ENCODE results near the gene FAT2.
A peak's percentile ranks its signal among the peaks of the same experiment; 100 is the strongest.

Gene FAT2

DNA sequence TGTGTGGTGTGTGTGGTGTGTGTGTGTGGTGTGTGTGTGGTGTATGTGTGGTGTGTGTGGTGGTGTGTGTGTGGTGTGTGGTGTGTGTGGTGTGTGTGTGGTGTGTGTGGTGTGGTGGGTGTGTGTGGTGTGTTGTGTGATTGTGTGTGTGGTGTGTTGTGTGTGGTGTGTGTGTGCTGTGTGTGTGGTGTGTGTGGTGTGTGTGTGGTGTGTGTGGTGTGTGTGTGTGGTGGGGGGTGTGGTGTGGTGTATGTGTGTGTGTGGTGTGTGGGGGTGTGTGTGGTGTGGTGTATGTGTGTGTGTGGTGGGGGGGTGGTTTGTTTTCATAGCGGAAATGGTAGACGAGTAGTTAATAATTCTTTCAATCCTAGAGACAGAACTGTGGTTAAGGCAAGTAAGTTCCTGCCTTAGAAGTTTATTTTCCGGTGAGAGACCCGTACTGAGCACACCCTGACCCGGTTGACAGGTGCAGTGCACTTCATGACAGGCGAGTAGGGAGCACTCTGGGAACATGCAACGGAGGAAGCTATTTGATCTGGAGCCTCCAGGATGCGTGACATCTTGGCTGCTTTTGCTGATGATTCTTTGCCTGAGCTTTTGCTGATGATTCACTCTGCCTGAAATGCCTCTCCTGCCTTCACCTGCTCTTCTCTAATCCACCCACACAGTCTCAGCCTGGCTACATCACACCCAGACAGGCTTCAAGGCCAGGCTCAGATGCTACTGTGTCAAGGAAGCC, 21.7 kb upstream of the FAT2 start:
- H3K4me1 ChIP-seq (ENCODE audit: low read length) = peaks cover 23% of the 10 kb centered on the region
- no peak overlapping the region for H3K9ac ChIP-seq (ENCODE audit: low read length)
- no peak overlapping the region for H3K4me3 ChIP-seq (ENCODE audit: low read length)
- no peaks in the 10 kb centered on the region for H3K79me2 ChIP-seq (ENCODE audit: low read length)
- H3K27ac ChIP-seq (ENCODE audit: low read length) = no peak overlapping the region
- TF ChIP-seq EZH2phosphoT487 (IDR thresholded peaks at IDR 0.05; ENCODE audit: low read depth) = no peak
- TF ChIP-seq, protein P1, sequence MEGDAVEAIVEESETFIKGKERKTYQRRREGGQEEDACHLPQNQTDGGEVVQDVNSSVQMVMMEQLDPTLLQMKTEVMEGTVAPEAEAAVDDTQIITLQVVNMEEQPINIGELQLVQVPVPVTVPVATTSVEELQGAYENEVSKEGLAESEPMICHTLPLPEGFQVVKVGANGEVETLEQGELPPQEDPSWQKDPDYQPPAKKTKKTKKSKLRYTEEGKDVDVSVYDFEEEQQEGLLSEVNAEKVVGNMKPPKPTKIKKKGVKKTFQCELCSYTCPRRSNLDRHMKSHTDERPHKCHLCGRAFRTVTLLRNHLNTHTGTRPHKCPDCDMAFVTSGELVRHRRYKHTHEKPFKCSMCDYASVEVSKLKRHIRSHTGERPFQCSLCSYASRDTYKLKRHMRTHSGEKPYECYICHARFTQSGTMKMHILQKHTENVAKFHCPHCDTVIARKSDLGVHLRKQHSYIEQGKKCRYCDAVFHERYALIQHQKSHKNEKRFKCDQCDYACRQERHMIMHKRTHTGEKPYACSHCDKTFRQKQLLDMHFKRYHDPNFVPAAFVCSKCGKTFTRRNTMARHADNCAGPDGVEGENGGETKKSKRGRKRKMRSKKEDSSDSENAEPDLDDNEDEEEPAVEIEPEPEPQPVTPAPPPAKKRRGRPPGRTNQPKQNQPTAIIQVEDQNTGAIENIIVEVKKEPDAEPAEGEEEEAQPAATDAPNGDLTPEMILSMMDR (IDR thresholded peaks at IDR 0.05; ENCODE audit: low read depth, low read length) = no peak
- no peaks in the 10 kb centered on the region for H3K36me3 ChIP-seq (replicated peaks; ENCODE audit: low read depth, low read length)
- H4K20me1 ChIP-seq (ENCODE audit: insufficient read depth, low read length) = no peaks in the 10 kb centered on the region
- no peaks in the 10 kb centered on the region for H3K9me3 ChIP-seq (ENCODE audit: insufficient read depth, low read length)
- H2AFZ ChIP-seq (ENCODE audit: low read depth, low read length) = peak overlapping the region; percentile 53; the same call in 1 of the 2 replicates
- peak overlapping the region; percentile 48 for H3K4me2 ChIP-seq (ENCODE audit: low read length)
- no peaks in the 10 kb centered on the region for H3K27me3 ChIP-seq (ENCODE audit: low read depth, low read length)

DNA sequence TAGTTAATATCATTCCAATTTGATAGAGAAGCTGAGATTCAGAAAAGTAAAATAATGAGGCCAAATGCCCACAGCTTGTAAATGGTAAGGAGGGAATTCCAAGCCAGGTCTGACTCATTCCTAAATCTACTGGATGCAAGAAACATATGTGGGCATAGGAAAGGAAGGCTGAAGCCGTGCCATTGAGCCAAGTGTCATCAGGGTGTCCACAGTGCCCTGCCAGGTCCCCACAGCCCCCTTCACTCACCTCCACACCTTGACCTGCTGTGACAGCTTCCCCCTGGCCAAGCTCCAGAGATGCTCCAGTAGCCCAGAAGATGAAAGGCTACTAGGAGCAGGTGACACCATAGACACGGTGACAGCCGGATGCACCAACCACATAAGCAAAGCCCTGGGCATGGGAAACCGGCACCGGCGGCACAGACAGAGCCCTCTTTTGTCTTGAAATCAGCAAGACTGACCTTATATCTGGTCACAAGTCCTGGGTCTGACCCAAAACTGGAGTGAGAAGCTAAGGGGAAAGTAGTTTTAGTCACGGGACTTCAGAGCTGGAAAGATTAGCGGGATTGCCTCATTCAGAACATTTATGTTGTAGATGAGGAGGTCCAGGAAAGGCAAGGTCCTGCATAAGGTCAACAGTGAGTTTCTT, 20.1 kb upstream of the FAT2 start:
- H2AFZ ChIP-seq (ENCODE audit: low read depth, low read length) = peak overlapping the region; percentile 86
- peak overlapping the region; percentile 48; the same call in 1 of the 2 replicates for H3K4me2 ChIP-seq (ENCODE audit: low read length)
- no peak overlapping the region for H3K9ac ChIP-seq (ENCODE audit: low read length)
- H3K4me3 ChIP-seq (ENCODE audit: low read length) = no peak overlapping the region
- peaks cover 23% of the 10 kb centered on the region for H3K4me1 ChIP-seq (ENCODE audit: low read length)
- H3K36me3 ChIP-seq (replicated peaks; ENCODE audit: low read depth, low read length) = no peaks in the 10 kb centered on the region
- H3K27me3 ChIP-seq (ENCODE audit: low read depth, low read length) = no peaks in the 10 kb centered on the region; the same call in 1 of the 2 replicates
- TF ChIP-seq, protein P1 (IDR thresholded peaks at IDR 0.05; ENCODE audit: low read depth, low read length) = no peak
- no peak for TF ChIP-seq EZH2phosphoT487 (IDR thresholded peaks at IDR 0.05; ENCODE audit: low read depth)
- H4K20me1 ChIP-seq (ENCODE audit: insufficient read depth, low read length) = no peaks in the 10 kb centered on the region
- H3K27ac ChIP-seq (ENCODE audit: low read length) = no peak overlapping the region
- no peaks in the 10 kb centered on the region for H3K79me2 ChIP-seq (ENCODE audit: low read length)
- no peaks in the 10 kb centered on the region for H3K9me3 ChIP-seq (ENCODE audit: insufficient read depth, low read length)

DNA sequence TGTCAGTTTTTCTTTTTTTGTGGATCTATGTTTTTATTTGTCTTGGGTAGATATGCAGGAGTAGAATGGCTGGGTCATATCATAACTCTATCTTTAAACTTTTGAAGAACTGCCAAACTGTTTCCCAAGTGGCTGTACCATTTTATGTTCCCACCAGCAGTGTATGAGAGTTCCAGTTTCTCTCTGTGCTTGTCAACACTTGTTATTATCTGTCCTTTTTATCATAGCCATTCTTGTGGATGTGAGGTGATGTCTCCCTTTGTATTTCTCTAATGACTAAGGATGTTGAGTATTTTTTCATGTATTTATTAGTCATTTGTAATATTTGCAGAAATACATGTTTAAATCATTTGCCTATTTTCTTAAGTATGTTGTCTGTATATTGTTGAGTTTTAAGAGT, 17.4 kb upstream of the FAT2 start:
- Histone ChIP-seq H3K27me3 (ENCODE audit: low read depth, low read length) (peaks cover 16% of the 10 kb centered on the region; the same call in 1 of the 2 replicates), H3K27ac (ENCODE audit: low read length) (no peak overlapping the region), H3K9me3 (ENCODE audit: insufficient read depth, low read length) (no peaks in the 10 kb centered on the region)

DNA sequence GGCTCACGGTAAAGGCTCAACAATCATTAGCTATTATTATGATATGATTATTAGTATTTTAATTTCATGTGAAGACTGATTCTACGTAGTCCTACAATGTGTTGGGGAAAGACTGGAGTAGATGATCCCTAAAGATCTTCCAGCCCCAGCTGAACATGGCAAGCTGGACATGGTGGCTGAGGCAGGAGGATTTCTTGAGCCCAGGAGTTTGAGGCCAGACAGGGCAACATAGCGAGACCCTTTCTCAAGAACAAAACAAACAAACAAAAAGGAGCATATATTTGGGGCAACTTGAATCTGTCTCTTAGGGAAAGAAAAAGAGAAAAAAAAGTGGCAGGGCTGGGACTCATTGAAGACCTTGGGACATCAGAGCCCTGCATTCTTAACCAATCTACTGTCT, 16.2 kb upstream of the FAT2 start:
- no peak overlapping the region for H2AFZ ChIP-seq (ENCODE audit: low read depth, low read length)
- H3K4me2 ChIP-seq (ENCODE audit: low read length) = no peak overlapping the region
- no peaks in the 10 kb centered on the region for H3K9me3 ChIP-seq (ENCODE audit: insufficient read depth, low read length)
- H3K27me3 ChIP-seq (ENCODE audit: low read depth, low read length) = peaks cover 19% of the 10 kb centered on the region; the same call in 1 of the 2 replicates
- no peak for TF ChIP-seq EZH2phosphoT487 (IDR thresholded peaks at IDR 0.05; ENCODE audit: low read depth)
- TF ChIP-seq, protein P1 (IDR thresholded peaks at IDR 0.05; ENCODE audit: low read depth, low read length) = no peak
- peaks cover 12% of the 10 kb centered on the region for H3K4me1 ChIP-seq (ENCODE audit: low read length)
- H3K4me3 ChIP-seq (ENCODE audit: low read length) = no peak overlapping the region
- no peak overlapping the region for H3K9ac ChIP-seq (ENCODE audit: low read length)
- no peaks in the 10 kb centered on the region for H3K36me3 ChIP-seq (replicated peaks; ENCODE audit: low read depth, low read length)
- H3K79me2 ChIP-seq (ENCODE audit: low read length) = no peaks in the 10 kb centered on the region
- no peaks in the 10 kb centered on the region for H4K20me1 ChIP-seq (ENCODE audit: insufficient read depth, low read length)
- no peak overlapping the region for H3K27ac ChIP-seq (ENCODE audit: low read length)

More for the DNA sequence above, 17.4 kb upstream of the FAT2 start:
- Histone ChIP-seq H3K4me3 (ENCODE audit: low read length) (no peak overlapping the region), H3K9ac (ENCODE audit: low read length) (no peak overlapping the region), H3K4me2 (ENCODE audit: low read length) (no peak overlapping the region), H4K20me1 (ENCODE audit: insufficient read depth, low read length) (no peaks in the 10 kb centered on the region), H3K36me3 (replicated peaks; ENCODE audit: low read depth, low read length) (no peaks in the 10 kb centered on the region), H2AFZ (ENCODE audit: low read depth, low read length) (no peak overlapping the region), H3K79me2 (ENCODE audit: low read length) (no peaks in the 10 kb centered on the region), H3K4me1 (ENCODE audit: low read length) (peaks cover 23% of the 10 kb centered on the region)
- TF ChIP-seq, protein P1 (IDR thresholded peaks at IDR 0.05; ENCODE audit: low read depth, low read length) = no peak
- no peak for TF ChIP-seq EZH2phosphoT487 (IDR thresholded peaks at IDR 0.05; ENCODE audit: low read depth)
